Tibial nerve (tissue), 4 donors: ENCODE measurements around the gene SCAPER.

Experiments
- EP300 ChIP-seq, 2 donors: sonication (generic); formaldehyde crosslinking; IDR thresholded peaks; one replicate each; pipeline ENCODE4 v1.6.1; 2017; ENCODE audit warnings: antibody characterized with exemption in 2 of 2, mild to moderate bottlenecking in 1 of 2
- POLR2A ChIP-seq, 2 donors: fragments of 450-650 bp; IDR thresholded peaks; one replicate each; pipeline ENCODE4 v1.6.1; 2017; ENCODE audit warnings: antibody characterized with exemption in 2 of 2, mild to moderate bottlenecking in 2 of 2, moderate library complexity in 2 of 2
- TF ChIP-seq, protein P1 (sequence below), 5 experiments: fragments of 200-600 bp in 3 of 5; fragments of 450-650 bp in 2 of 5; sonication (generic) in 3 of 5; IDR thresholded peaks; one replicate each; pipeline ENCODE4 v1.5.1; 2016 to 2019; ENCODE audit warnings: antibody characterized with exemption in 5 of 5, mild to moderate bottlenecking in 3 of 5, moderate library complexity in 2 of 5

DNA sequence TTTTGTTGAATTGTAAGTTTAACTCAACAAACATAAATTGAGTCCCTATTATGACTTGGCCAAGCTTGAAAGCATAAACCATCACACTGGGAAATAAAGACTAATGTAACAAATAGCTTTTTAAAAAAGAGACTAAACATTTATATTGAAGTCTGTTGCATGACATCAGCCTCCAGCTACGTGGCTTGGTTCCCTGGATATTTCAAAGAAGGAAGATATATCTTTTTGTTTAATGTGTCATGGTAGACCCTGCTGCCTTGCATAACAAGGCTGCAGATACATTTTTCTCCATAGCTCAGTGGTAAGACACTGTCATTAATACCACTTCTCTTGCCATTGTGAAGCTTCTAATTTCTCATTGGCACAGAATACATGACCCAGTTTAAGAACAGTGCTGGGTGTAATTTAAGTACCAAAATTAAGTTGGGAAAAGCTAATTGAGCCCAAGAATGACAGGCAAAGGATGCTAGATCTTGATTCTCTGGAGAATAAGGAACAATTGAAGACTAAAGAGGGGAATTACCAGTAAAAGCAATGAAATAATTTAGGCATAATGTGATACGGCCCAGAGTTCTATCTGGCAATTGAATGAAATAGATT is 40.5 kb upstream of the SCAPER start:
- TF ChIP-seq, protein P1, sequence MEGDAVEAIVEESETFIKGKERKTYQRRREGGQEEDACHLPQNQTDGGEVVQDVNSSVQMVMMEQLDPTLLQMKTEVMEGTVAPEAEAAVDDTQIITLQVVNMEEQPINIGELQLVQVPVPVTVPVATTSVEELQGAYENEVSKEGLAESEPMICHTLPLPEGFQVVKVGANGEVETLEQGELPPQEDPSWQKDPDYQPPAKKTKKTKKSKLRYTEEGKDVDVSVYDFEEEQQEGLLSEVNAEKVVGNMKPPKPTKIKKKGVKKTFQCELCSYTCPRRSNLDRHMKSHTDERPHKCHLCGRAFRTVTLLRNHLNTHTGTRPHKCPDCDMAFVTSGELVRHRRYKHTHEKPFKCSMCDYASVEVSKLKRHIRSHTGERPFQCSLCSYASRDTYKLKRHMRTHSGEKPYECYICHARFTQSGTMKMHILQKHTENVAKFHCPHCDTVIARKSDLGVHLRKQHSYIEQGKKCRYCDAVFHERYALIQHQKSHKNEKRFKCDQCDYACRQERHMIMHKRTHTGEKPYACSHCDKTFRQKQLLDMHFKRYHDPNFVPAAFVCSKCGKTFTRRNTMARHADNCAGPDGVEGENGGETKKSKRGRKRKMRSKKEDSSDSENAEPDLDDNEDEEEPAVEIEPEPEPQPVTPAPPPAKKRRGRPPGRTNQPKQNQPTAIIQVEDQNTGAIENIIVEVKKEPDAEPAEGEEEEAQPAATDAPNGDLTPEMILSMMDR (IDR thresholded peaks at IDR 0.05), result no peak
- TF ChIP-seq POLR2A (IDR thresholded peaks at IDR 0.05) (no peak), EP300 (IDR thresholded peaks at IDR 0.05) (no peak)
